K562 treated with DMSO at 1 percent for 4 hours (cell line): Measurements from ENCODE around the gene MARK1. TPM values are rescaled to one million over a fixed set of nuclear protein-coding genes. Genes with fewer than 3 reads are reported as not detected.

Experiments
- total RNA-seq: library from RNA; unstranded; fragments of 300-600 nt; gene quantifications from 2 replicates; pipeline ENCODE4 v1.2.3, GENCODE V29; 2022; ENCODE audit not compliant: insufficient read depth

Gene MARK1
- total RNA-seq: not detected in 2 replicates

DNA sequence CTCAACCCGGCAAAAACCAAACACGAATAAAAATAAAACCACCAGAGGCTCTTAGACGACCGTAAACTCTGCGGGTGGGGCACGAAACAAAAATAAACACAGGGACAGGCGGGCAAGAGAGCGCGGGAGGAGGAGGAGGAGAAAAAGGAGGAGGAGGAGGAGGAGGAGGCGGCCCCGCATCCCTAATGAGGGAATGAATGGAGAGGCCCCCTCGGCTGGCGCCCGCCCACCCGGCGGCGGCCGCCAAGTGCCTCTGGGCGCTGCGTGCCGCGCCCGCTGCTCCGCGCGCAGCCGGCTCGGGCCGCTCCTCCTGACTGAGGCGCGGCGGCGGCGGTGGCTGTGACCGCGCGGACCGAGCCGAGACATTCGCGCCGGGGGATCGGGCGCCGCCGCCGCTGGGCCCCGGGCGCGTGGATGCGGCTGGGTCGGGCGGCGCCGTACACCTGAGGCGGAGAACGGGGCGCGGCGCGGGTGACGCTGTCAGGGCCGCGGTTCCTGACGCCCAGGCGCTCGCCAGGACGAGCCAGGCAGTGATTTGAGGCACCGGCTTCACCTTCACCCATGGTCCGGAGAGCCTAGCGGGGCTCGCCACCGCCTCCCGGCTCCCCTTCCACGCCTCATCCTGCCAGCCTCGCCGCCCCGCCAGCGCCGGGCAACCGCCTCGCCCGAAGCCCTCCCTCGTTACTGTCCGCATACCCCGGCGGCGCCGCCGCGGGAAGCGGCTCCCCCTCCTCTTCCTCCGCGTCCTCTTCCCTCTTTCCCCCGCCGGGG, at the start of gene MARK1:
Gene MARK1, plus strand, starts transcription at position 229 of the 771 bp plus-strand sequence. CDS start 687 bp downstream, outside the sequence.

GRCh38 chr1:220690140-220691052, 162.5 kb downstream of the MARK1 start, which contains the start of gene C1orf115:
TSS of gene C1orf115 (plus strand) at chr1:220690363. CDS start at chr1:220690403, 40 bp downstream.

Other genes with a start within 250 kb of the MARK1 start
- not detected in 2 replicates for gene C1orf115, start 162.2 kb downstream of the MARK1 start, total RNA-seq
- gene MTARC2, start 220.2 kb downstream of the MARK1 start, total RNA-seq: not detected in 2 replicates